GM18499 (cell line): ENCODE results near the gene TMEM212.
"Not testable (repeated sequence)": the region's sequence is repeated elsewhere in the genome, so short reads cannot be mapped to it uniquely, and the experiment has no call there.

Source experiments
- ATAC-seq: cut with Tn5 transposase; IDR thresholded peaks from one replicate; pipeline ENCODE4 v1.9.1; 2021; ENCODE audit warnings: moderate number of reproducible peaks; ENCODE audit not compliant: insufficient read depth, unreplicated experiment

TMEM212 gene

DNA sequence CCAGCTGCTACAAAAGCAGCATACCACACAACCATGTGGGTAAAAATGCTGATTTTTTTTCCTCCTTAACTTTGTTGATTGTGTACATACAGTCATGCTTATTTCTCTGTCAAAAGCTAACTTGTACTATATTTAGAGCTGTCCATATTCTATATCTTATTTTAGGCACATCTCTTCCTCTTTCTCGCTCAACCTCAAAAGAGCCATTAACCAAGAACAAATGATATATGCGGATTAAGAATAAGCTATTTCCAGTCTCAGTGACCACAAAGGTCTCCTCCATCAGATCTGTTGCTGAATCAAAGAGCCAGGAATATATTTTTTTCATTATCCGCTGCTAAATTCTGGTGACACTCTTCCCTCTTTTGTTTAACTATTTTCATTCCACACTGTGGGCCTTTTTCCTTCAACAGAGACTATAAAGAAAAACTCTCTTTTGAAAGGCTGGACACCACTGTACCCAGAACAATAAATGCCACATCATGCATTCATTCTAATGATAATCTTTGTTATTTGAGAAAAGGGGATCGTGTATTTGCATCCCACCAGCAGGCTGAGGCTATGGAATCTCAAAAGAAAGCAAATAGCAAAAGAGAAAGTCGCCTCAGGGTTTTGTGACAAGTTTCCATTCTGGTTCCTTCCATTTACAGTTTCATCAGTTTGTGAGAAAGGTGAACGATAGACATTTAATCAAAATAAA is 8.0 kb downstream of the TMEM212 start:
- no peak for ATAC-seq

DNA sequence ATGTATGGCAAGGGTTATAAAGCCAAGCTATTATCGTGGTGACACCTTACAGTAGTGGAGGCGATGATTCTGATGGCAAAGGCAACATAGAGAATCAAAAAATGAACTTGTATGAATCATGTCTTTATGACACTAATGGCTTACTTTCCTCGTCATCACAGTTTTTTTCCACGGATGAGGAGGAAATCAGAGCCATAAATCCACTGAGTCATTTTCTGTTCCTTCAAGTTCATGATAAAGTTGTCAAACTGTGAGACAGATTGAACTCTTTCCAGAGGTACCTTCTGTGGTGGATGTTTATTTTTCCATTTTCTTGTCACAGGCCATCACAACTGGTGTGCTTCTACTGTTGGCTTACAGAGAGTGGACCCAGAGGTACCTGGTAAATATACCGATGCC is 8.5 kb downstream of the TMEM212 start:
- no peak for ATAC-seq

DNA sequence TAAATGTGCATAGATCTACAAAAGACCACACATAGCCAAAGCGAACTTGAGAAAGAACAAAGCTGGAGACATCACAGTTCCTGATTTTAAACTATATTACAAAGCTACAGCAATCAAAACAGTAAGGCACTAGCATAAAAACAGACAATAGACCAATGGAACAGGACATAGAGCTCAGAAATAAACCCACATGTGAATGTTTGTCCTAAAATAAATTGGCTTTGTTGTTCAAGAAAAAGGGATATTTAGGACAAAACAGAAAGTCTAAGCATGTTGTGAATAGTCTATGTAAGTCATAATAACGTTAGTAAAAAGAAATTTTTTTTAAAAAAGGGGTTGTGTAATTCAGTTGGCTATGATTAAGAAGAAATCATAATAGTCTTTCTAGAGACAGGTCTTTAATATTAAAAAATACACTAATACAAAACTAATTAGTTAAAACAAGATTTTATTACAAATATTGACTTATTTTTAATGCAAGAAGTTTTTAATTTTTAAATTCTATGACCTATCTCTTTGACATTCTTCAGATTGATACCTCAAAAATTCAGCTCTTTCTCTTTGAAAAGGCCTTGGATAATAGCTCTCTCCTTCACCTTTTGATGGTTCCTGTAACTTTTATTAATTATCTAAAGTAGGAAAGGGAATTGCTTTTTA is 11.6 kb downstream of the TMEM212 start:
- no peak for ATAC-seq

DNA sequence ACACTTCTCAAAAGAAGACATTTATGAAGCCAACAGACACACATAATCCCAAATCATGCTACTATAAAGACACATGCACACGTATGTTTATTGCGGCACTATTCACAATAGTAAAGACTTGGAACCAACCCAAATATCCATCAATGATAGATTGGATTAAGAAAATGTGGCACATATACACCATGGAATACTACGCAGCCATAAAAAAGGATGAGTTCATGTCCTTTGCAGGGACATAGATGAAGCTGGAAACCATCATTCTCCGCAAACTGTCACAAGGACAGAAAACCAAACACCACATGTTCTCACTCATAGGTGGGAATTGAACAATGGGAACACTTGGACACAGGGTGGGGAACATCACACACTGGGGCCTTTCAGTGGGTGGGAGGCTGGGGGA is 15.6 kb downstream of the TMEM212 start:
- not testable (repeated sequence) for ATAC-seq

DNA sequence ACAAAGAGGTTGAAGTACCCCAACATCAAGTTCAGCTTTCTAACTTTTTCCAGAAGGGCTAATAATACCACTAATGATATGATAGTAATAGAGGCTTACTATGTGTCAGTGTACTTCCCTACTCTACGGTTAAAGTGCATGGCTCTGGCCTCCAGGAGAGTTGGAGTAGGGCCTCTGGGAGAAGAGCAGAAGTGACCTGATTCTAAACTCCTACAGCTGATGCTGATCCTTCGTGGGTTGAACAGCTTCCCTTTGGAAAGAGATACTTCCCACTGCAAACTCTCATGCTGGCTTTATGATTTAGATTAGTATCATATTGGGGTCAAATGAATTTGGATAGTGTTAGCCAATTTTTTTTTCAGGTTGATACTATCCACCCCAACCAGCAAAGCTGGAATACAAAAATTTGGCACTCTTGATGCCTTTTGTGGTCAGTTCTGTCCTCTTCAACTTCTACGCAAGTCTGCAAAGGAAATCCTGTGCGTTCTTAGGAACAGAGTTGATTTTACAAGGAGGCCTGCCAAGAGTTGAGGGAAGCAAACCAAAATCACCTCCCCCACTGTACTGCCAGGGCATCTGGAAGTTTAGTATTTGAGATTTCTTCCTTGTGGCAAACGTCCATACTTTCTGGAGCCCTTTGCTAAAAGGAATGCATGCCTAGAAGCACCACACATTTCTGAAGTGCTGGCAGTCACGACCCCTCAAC is 17.8 kb downstream of the TMEM212 start:
- no peak for ATAC-seq

DNA sequence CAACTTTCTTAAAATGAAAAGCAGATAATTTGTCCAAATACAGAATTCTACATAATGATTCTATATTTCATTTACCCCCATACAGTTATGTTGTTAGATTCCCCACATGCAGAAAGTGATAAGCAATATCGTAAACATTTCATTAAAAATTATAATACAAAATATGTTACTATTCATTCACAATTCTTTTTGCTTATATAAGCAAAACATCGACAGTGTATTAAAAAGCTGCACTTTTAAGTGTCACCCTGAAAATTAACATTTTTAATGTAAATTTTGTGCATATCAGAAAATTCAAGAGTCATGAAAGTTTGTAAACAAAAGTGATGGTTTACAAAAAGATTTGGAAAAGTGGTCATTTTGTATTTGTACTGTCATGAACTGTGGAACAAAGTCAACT is 19.2 kb downstream of the TMEM212 start:
- ATAC-seq = no peak

DNA sequence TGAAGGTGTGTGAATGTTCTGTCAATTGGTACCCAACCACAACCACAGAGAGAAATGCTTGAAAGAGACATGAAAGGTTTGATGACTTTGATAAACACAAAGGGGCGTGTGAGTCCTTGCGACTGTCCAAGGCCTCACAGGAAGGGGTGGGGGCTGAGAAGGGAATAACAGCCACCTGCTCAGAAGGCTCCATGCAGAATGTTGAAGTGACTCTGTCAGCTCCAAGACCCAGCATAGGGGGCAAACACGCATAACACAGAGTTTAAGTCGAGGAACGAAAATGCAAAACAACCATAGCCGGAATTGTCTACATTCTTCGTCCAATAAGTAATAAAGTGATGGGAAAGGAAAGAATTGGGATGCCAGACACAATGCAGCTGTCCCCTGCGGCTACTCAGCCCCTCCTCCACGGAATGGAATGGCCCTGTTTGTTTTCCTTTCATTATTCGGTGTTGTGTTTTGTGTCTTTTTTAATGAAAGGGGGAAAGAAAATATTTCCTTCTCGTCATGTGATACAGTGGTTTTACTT is 19.9 kb downstream of the TMEM212 start:
- ATAC-seq = no peak

DNA sequence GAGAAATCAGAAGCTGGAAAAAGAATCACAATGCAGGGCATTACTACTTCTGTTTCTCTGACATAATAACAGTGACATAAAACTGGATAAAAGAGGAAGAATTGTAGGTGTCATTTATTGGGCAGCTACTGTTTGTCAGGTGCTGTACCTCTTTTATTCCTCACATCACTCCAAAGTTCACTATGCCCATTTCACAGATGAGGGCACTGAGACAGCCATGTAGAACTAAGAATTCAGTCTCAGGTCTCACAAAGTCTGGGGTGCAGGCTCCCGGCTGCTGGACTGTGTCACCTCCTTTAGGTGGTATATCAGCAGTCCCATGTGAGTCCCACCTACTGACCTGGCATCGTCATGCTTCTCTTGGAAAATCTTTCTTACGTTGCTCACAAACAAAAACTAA is 20.8 kb downstream of the TMEM212 start:
- ATAC-seq = no peak

DNA sequence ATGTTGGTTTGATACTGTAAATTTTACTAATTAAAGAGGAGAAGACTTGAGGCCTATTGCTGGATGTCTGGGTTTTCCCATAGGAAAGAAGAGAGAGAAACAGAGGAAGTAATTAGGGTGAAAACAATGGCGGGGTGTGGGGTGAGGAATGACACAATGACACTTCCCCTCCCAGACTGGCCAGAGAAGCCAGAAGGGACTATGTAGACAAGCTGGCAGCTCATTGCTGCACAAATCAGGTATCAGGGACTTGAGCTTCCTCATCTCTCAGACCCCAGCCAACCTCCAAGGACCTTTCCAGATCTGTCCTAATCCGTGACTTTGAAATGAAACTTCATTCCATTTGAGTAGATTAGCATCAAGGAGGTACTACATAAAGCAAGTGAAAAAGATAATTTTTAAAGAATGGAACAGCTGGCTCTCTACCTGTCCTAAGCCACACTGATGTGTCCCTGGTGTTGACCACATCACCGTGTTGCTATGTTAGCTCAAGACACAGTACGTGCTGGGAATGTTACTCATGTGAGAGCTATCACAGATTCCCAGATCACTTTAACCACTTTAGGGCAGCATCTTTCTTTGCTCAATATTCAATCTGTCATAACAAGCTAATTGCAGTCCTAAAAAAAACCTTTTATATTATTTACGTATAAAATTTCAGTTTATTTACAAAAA is 22.2 kb downstream of the TMEM212 start:
- ATAC-seq = no peak

DNA sequence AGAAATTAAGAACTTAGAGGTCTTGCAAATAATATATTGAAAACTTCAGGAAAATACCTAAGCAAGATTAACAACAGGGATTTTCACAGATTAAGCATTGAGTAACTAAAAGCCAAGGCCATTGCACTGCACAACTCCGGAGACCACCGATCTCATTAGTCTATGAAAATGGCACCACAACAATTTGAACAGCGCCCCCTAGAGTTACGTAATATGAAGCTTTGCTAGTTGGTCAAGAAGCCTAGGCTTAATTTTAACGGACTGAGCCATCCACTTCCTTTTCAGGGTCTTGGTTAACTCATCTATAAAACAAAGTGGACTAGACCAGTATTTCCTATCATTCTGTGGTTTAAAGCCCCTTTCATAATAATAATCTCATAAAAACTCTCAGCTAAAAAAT is 24.8 kb downstream of the TMEM212 start:
- ATAC-seq = no peak

DNA sequence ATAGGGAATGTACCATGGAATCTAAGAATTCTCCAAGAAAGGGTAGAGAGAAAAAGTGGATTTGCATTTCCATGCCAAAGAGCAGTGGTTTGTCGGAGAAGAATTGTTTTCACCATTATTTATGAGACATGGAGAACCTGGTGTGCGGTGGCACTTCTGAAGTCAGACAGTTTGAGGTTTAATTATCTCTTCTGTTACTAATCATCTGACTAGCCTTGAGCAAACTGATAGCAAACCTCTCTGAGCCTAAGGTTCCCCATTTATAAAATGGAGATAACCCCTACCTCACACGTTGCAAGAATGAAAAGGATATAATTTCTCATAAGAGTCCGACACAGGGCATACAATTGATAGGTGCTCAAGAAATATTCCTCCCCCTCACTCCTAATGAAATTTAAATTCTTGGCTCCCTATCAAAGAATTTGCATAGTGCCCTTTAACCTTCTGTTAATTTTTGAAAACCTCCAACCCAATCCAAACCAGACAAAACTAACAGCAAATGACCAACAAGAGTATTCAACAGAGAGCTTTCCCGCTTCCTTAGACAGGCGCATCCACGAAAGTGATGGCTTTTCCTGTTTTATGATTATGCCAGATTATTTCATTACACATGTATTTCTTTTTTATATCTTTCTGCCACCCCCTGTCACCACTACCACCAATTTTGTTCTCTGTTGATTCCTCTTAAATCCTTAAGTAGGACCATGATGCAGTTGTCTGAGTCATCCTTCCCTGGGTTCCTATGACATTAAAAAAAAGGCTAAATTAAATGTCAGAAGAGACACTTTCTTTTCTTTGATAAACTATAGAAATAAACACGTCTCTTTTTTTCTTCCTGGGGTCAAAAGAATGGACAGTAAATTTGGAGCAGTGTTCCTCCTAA is 28.5 kb downstream of the TMEM212 start:
- ATAC-seq = no peak

DNA sequence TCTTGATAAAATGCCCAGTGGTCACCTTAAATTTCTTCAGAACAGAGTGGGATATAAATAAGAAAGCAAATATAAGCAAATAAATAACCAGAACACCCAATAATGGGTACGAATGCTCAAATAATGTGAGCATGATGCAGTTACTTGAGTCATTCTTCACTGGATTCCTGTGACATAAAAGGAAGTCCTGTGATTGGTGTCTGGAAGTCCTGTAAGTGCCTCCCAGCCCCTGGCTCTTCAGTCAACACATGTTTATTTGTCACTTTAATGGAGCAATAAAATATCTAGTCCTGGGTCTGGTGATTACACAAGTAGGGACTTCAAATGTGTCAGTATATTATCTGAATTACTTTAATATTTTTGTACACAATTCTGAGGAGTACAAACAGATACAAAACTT is 30.4 kb downstream of the TMEM212 start:
- ATAC-seq = no peak

DNA sequence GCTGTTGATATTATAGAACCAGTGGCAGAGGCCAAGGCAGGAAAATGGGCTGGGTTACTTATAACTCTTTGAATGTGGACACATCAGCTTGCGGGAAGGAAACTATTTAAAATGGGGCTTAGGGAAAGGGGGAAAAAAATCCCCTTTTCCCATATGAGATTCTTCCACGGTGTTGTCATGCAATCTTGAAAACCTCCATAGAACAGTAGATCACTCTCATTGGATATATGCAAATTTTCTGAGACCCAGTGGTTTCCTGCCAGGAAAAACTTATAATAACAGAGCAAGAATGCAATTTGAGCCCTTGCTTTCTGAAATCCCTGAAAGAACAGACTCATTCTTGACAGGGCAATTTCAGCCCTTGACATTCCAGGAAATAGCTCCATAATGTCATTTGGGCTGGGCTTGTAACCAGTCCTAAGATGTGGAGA is 31.1 kb downstream of the TMEM212 start:
- ATAC-seq = no peak

DNA sequence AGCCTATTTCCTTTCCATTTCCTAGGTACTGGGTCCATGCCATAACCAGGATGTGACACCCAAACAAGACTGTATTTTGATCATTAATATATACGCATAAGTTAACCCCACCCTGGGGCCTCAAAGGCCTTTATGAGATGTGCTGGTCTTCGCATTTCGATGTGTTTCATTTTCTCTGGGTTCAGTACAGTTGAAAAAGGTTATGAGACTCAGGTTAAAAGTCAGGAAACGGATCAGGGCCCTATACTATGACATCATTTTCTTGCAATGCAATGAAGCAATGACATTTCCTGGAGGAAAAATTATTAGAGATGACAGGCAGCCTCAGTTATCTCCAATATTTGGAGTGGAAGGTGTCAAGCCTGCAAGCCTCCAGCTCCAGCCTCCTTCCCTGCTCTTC is 31.7 kb downstream of the TMEM212 start:
- no peak for ATAC-seq

DNA sequence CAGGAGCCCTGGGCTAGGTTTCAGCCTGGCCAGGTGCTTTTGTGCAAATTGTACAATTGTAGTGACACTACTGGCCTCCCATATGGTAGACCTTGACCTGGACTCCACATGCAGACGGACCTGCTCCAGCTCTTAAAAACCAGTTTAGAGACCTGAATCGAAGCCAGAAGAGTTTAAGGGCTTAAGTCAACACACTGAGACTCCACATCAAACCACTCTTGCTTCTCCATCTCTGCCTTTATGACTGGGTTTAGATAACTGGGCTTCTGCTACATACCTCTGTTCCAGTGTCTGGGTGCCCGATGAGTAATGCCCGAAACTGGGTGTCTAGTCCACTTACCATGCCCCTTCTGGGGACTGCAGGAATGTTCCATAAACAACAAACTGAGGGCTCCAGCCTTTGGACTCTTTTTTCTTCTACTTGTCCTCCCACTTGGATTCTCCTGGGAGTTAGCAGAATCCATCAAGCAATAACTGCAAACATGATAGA is 32.8 kb downstream of the TMEM212 start:
- no peak for ATAC-seq

DNA sequence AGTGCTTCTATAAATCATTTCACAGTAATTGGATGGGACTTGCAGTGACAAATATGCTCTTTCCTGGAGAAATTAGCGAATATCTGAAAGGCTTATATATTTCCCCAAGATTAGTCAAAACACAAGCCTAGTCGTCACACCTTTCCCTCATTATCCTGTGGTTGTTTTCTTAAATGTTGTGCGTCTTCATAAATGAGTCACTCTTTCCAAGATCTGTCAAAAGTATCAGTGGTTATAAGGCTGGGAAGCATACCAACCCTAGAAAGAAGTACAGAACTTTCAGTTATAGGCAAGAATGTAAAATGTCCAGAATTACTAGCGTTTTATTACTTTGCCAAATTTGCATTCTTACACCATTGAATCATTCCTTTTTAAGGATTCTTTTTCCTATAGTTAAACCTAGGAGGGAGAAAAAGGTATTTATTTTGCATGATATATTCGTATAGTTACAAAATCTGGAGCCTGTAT is 33.6 kb downstream of the TMEM212 start:
- ATAC-seq = no peak

DNA sequence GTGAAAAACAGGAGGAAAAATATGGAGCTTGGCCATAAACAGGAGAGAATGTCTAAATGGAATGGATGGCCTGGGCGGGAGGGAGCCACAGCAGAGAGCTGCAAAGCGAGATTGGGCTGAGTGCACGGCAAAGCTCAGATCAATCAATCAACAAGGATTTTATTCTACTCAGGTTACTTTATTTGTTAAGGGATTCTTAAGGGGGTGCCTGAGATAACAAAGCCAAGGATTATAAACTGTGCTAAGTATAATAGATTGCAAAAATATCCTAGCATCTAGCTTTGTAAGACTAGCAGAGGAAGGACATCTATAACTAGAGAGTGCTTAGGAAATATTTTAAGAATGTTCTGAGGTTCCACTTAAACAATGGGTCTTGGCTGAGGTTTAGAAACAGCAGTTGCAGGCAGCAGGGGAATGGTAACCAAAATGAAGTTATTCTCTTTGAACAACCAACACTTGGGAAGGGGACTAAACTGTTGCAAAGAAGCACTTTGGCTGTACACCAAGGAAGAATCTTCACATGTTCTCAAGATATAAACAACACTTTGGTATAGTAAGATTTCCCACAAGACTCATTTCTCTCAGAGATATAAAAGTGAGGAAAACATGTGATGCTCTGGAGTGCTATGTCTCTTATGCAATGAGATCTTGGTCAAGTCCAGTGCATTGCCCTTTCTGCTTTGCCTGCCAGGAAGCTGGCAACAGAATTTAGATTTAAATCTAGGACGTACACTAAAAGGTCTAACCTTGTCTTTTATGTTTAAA is 35.5 kb downstream of the TMEM212 start:
- ATAC-seq = no peak

DNA sequence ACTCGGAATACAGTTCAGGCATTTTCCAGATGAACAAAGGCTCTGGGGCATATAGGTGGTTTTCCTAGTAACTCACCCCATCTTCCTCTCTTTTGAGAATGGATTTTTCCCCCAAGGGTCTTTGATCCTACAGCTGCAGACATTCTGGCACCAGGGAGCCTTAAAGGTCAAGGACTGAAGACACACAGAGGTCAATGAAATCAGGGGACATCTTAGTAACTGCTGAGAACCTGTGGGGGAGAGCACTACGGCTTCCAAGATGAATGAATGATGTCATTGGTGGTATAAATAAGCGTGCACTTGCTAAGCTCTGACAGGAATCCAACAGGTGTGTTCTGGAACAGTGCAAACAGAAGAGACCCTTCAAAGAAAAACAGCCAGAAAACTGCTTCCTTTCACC is 36.3 kb downstream of the TMEM212 start:
- ATAC-seq = no peak
